OCI-LY7 (cell line): ENCODE measurements around the gene ZNF837.

Source experiments
- CTCF ChIP-seq: fragments of 200-600 bp; sonication (generic); conservative IDR thresholded peaks from 2 replicates; pipeline ENCODE4 v1.5.1; 2014; ENCODE audit warnings: mild to moderate bottlenecking, antibody characterized with exemption, low read length, moderate library complexity, mixed read lengths
- EZH2phosphoT487 ChIP-seq: fragments of 200-600 bp; sonication (generic); IDR thresholded peaks from 2 replicates; pipeline ENCODE4 v1.6.1; 2018; ENCODE audit warnings: low read depth, borderline replicate concordance, mild to moderate bottlenecking, mixed run types, antibody characterized with exemption, low read length, moderate library complexity, mixed read lengths

- no peak for TF ChIP-seq CTCF
- TF ChIP-seq EZH2phosphoT487, result no peak
Observed at GRCh38 chr19:58326501-58326913, 54.3 kb downstream of the ZNF837 start.
